AG09319 (cell line): ENCODE measurements around the gene UTRN.

Experiments used
- DNase-seq: peaks from one replicate; pipeline ENCODE4 v3.0.0-alpha.2; 2010; ENCODE audit warnings: low read depth; ENCODE audit errors: extremely low read depth
- TF ChIP-seq, protein P1 (sequence below): IDR thresholded peaks from 2 replicates; pipeline ENCODE4 v1.5.1; 2011; ENCODE audit warnings: low read depth, mild to moderate bottlenecking, inconsistent platforms, low read length, moderate library complexity

Gene UTRN

DNA sequence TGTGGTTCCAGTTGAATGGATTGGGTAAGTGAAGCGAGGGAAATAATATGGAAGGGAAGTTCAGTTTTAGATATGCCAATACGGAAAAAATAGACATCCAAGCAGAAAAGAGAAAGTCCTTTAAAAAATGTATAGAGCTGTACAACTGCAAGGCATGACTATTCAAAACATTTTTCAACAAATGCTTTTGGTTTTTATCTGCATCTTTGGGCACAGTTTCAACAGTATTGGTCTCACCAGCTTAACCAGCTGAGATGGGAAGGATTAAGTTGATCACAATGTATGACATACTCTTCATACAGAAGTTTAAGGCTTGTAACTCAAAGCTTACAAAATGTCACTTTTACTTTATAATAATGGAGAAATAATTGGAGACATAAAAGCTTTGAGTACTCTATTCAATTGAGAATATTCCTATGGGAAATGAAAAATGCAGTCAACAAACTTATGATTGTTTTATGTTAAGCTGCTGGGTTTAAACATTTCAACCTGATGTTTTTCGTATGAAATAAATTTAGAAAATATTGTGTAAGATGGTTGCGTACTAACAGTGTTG, 16.3 kb upstream of the UTRN start:
- no peak for DNase-seq
- TF ChIP-seq, protein P1, sequence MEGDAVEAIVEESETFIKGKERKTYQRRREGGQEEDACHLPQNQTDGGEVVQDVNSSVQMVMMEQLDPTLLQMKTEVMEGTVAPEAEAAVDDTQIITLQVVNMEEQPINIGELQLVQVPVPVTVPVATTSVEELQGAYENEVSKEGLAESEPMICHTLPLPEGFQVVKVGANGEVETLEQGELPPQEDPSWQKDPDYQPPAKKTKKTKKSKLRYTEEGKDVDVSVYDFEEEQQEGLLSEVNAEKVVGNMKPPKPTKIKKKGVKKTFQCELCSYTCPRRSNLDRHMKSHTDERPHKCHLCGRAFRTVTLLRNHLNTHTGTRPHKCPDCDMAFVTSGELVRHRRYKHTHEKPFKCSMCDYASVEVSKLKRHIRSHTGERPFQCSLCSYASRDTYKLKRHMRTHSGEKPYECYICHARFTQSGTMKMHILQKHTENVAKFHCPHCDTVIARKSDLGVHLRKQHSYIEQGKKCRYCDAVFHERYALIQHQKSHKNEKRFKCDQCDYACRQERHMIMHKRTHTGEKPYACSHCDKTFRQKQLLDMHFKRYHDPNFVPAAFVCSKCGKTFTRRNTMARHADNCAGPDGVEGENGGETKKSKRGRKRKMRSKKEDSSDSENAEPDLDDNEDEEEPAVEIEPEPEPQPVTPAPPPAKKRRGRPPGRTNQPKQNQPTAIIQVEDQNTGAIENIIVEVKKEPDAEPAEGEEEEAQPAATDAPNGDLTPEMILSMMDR, result no peak

DNA sequence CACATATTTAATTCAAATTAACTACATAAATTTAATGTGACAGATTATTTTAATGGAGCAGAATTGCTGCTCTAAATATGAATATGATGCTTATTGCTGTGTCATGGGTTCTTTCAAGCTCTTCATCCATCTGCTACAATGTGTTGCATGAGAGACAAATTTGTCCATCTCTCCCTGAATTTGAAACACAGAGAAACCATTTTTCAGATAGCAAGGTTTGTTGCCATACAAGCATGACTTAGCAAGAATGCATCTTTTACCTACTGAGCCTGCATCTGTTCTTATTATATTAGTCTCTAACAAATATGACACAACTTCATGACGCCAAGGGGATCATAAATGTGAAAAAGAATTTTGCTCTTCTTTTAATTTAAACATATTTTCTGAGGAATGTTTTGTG, 8.0 kb upstream of the UTRN start:
- TF ChIP-seq, protein P1, result no peak
- no peak for DNase-seq

DNA sequence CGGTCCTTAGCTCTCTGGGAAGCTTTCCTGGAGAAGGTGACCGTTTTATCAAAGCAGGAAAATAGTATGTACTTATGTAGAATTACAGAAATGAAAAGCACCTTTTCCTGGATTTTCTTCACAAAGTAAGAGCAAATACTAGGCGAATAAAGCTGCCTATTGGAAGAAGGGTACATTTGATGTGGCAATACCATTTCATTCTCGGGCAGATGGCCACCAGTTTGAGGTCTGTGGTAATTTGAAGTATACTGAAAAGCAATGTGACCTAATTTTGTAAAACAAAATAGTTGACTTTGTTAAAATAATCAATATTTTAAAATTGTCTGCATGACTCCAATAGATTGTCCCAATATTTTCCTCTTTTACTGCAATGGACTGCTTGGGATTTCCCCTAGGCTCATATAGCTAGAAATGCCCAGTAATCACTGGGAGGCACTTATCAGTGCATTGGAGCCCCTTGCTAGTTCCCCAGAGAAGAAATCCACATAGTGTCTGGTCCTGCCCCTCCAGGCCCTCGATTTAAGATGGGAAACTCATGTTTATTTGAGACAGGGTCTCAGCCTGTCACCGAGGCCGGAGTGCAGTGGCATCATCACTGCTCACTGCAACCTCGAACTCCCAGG, 7.4 kb upstream of the UTRN start:
- TF ChIP-seq, protein P1, result no peak
- DNase-seq, result no peak

DNA sequence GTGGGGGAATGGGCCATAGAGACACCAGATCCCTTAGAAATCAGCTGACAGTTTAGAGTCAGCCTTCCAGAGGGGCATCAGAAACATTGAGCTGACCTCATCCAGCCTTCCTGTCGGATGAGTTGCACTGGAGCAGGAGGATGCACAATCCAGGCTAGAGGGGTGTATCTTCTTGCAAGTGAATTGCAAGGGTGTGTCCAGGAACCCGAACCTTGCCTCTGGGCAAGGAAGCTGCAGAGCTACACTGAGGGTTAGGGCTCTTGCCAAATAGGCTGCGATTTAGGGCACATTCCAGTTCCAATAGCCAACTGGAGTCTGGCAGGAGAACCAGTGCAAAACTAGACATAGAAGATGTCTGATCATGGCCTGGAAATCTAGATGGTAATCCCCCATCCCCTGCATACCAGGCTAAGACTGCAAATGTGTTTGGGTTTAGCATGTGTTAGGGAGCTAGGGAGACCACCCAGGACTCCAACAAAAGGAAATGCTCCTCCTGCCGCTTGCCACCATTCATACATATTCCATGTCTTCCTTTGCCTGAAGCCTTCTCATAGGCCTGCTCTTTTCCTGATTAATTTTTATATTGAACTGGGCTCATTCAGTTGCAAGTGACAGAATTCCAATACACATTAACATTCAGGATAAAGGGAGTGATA, 6.3 kb upstream of the UTRN start:
- DNase-seq, result no peak

DNA sequence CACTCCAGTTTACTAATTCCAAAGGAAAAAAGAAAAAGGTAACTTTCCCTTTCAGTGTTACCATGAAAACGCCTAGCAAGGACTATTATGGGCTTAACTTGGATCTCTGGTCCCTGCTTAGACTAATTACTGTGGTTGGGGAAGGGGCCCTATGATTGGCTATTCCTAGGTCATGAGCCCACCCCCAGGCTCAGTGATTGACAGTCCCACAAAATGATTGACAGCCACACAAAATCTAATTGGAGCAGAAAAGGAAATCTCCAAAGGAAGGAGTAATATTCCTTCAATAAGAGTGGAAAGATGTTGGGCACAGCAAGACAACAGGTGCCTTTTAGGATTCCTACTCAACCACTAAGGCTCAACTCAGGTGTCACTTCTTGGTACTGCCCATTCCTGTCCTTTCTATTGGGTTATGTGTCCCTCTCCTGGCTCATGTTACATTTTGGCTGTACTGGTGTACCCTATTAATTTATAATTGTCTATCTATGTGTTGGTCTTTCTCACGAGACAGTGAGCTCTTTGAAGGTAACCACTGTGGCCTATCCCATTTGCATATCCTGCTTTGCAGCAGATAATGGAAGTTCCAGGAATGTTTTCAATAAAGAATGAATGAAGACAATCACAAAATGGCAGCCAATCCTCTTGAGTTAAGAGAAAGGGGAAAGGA, 5.5 kb upstream of the UTRN start:
- no peak for DNase-seq

More for the DNA sequence above, 6.3 kb upstream of the UTRN start:
- TF ChIP-seq, protein P1, result no peak

DNA sequence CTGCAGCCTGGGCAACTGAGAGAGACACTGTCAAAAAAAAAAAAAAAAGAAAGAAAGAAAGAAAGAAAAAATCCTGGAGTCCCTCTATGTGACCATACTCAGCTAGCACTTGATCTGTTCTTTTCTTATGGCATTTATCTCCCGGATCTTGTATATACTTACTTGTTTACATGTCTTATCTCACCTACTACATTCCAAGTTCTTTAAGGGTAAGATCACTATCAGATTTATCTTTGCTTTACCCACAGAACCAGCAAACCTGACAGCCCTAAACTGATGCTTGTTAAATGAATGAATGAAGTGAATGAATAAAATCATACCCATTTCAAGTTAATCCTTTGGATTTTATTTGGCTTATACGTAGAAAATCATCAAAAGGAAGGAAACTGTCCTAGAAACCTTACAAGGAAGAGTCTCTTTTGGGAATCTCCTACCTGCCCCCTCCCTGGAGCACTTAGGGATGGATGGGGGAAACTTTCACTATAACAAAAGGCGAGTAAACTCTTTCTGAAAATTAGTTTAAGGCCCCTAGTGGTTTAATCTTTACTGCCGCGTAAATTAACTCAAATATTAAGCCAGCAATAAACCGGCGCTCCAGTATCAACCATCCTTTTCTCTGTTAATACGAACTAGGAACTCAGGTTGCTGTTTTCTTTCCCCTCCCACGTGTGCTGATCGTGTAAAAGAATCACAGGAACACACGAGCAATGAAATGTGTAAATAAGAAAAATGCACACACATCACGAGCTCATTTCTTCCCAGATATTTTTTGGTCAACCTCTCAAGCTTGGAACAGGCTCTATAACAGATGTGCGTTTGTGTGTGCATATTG, 1.3 kb upstream of the UTRN start:
- TF ChIP-seq, protein P1, result peak; percentile 27
- no peak for DNase-seq

More for the DNA sequence above, 5.5 kb upstream of the UTRN start:
- TF ChIP-seq, protein P1, result no peak
